Measurements from ENCODE around the gene ELK4.

ELK4 gene

GRCh38 chr1:205570796-205571537 lies 60.8 kb downstream of the ELK4 start:
- H3K4me1 ChIP-seq, result peaks cover 0 to 18% (median 10%) of the 10 kb centered on the region in 4 donors
- intact Hi-C loops (cut with DNase I; ENCODE audit: low total_unique reads), result no loop called here

GRCh38 chr1:205570173-205570501 lies 61.7 kb downstream of the ELK4 start:
- no peak for DNase-seq
- H3K27ac ChIP-seq, result no peak overlapping the region

More at GRCh38 chr1:205570796-205571537, 60.8 kb downstream of the ELK4 start:
- H3K36me3 ChIP-seq, result no peaks in the 10 kb centered on the region
- DNase-seq, result no peak
- no peak for TF ChIP-seq CTCF (IDR thresholded peaks at IDR 0.05)
- H3K27ac ChIP-seq, result no peak overlapping the region
- no peak overlapping the region for H3K4me3 ChIP-seq
- no peaks in the 10 kb centered on the region for H3K9me3 ChIP-seq
- H3K27me3 ChIP-seq, result peaks cover 0 to 62% of the 10 kb centered on the region in 2 donors

GRCh38 chr1:205569411-205570172 lies 62.2 kb downstream of the ELK4 start:
- peak in 1 of 2 donors; percentile 60 for DNase-seq
- no peak for TF ChIP-seq CTCF (IDR thresholded peaks at IDR 0.05)
- no peaks in the 10 kb centered on the region for H3K9me3 ChIP-seq
- H3K27me3 ChIP-seq, result peaks cover 0 to 63% of the 10 kb centered on the region in 2 donors
- H3K4me3 ChIP-seq, result peak overlapping the region; percentile 2 to 30
- H3K36me3 ChIP-seq, result no peaks in the 10 kb centered on the region
- no peak overlapping the region for H3K27ac ChIP-seq
- intact Hi-C loops (cut with DNase I; ENCODE audit: low total_unique reads), result no loop called here
- peaks cover 0 to 18% (median 10%) of the 10 kb centered on the region in 4 donors for H3K4me1 ChIP-seq

More at GRCh38 chr1:205570173-205570501, 61.7 kb downstream of the ELK4 start:
- Histone ChIP-seq H3K4me1 (peaks cover 0 to 18% (median 10%) of the 10 kb centered on the region in 4 donors), H3K9me3 (no peaks in the 10 kb centered on the region), H3K4me3 (no peak overlapping the region), H3K27me3 (peaks cover 0 to 61% of the 10 kb centered on the region in 2 donors), H3K36me3 (no peaks in the 10 kb centered on the region)
- TF ChIP-seq CTCF (IDR thresholded peaks at IDR 0.05), result no peak
- intact Hi-C loops (cut with DNase I; ENCODE audit: low total_unique reads), result no loop called here

GRCh38 chr1:205568469-205569361 lies 63.1 kb downstream of the ELK4 start:
- peak overlapping the region; percentile 2 to 30 for H3K4me3 ChIP-seq
- peak in 1 of 2 donors; percentile 58 for DNase-seq
- no peak overlapping the region for H3K27ac ChIP-seq
- no peaks in the 10 kb centered on the region for H3K9me3 ChIP-seq
- peaks cover 0 to 18% (median 10%) of the 10 kb centered on the region in 4 donors for H3K4me1 ChIP-seq
- intact Hi-C loops (cut with DNase I; ENCODE audit: low total_unique reads), result no loop called here
- peaks cover 0 to 68% of the 10 kb centered on the region in 2 donors for H3K27me3 ChIP-seq
- no peaks in the 10 kb centered on the region for H3K36me3 ChIP-seq
- no peak for TF ChIP-seq CTCF (IDR thresholded peaks at IDR 0.05)

- no peaks in the 10 kb centered on the region for H3K36me3 ChIP-seq
- no peak overlapping the region for H3K27ac ChIP-seq
- intact Hi-C loops (cut with DNase I; ENCODE audit: low total_unique reads), result no loop called here
- peaks cover 0 to 18% (median 10%) of the 10 kb centered on the region in 4 donors for H3K4me1 ChIP-seq
- TF ChIP-seq CTCF (IDR thresholded peaks at IDR 0.05), result no peak
- H3K4me3 ChIP-seq, result no peak overlapping the region
- no peaks in the 10 kb centered on the region for H3K9me3 ChIP-seq
- no peak for DNase-seq
- peaks cover 0 to 68% of the 10 kb centered on the region in 2 donors for H3K27me3 ChIP-seq
Measured at GRCh38 chr1:205568135-205568468, 63.7 kb downstream of the ELK4 start.
